Liver (tissue), 9 donors: ENCODE results near the gene SOD1. TPM values are rescaled to one million over a fixed set of nuclear protein-coding genes. Genes with fewer than 3 reads are reported as not detected.
"Not testable (repeated sequence)": the region's sequence is repeated elsewhere in the genome, so short reads cannot be mapped to it uniquely, and the experiment has no call there.

Experiments used
- DNase-seq: peaks from one replicate; pipeline ENCODE4 v3.0.0-alpha.2; 2017; ENCODE audit warnings: low spot score
- H3K27ac ChIP-seq, 2 donors: one replicate each; pipeline ENCODE4 v1.7.0; 2013; ENCODE audit warnings: inconsistent platforms in 2 of 2, low read length in 2 of 2, control low read depth in 1 of 2, low read depth in 1 of 2, mild to moderate bottlenecking in 1 of 2
- H3K27me3 ChIP-seq, 4 donors: one replicate each; pipeline versions ENCODE4 v1.6.1 to v1.7.0; 2013; ENCODE audit warnings: low read length in 3 of 4, inconsistent platforms in 1 of 4, mild to moderate bottlenecking in 1 of 4, moderate library complexity in 1 of 4; ENCODE audit not compliant: control insufficient read depth in 4 of 4, insufficient read depth in 4 of 4
- H3K36me3 ChIP-seq, 4 donors: one replicate each; pipeline versions ENCODE4 v1.6.1 to v1.7.0; 2013; ENCODE audit warnings: low read length in 3 of 4, mild to moderate bottlenecking in 3 of 4, low read depth in 1 of 4, moderate library complexity in 1 of 4; ENCODE audit not compliant: control insufficient read depth in 4 of 4, insufficient read depth in 3 of 4
- H3K4me1 ChIP-seq, 4 donors: one replicate each; pipeline versions ENCODE4 v1.6.1 to v1.7.0; 2013; ENCODE audit warnings: low read length in 3 of 4, mild to moderate bottlenecking in 3 of 4, moderate library complexity in 1 of 4; ENCODE audit not compliant: control insufficient read depth in 4 of 4, insufficient read depth in 4 of 4
- H3K4me3 ChIP-seq, 3 donors: one replicate each; pipeline versions ENCODE4 v1.6.1 to v1.7.0; 2013; ENCODE audit warnings: low read length in 3 of 3, control low read depth in 1 of 3, low read depth in 1 of 3, mild to moderate bottlenecking in 1 of 3
- H3K9ac ChIP-seq, 2 donors: one replicate each; pipeline ENCODE4 v1.7.0; 2013; ENCODE audit warnings: low read length in 2 of 2, mild to moderate bottlenecking in 2 of 2, moderate library complexity in 2 of 2, control low read depth in 1 of 2, low read depth in 1 of 2
- H3K9me3 ChIP-seq, 4 donors: one replicate each; pipeline versions ENCODE4 v1.6.1 to v1.7.0; 2013; ENCODE audit warnings: low read length in 3 of 4; ENCODE audit not compliant: control insufficient read depth in 4 of 4
- EGR1 ChIP-seq, 2 donors: IDR thresholded peaks; 2 replicates each; pipeline ENCODE4 v1.6.1; 2016 to 2018; ENCODE audit warnings: antibody characterized with exemption in 2 of 2, low read depth in 2 of 2
- FOXA2 ChIP-seq: IDR thresholded peaks from 2 replicates; pipeline ENCODE4 v1.6.1; 2016; ENCODE audit warnings: antibody characterized with exemption
- HNF4A ChIP-seq, 2 donors: conservative IDR thresholded peaks; 2 replicates each; pipeline ENCODE4 v1.6.1; 2016; ENCODE audit warnings: antibody characterized with exemption in 2 of 2, mild to moderate bottlenecking in 2 of 2
- NR2F2 ChIP-seq: IDR thresholded peaks from 2 replicates; pipeline ENCODE4 v1.6.1; 2016; ENCODE audit warnings: antibody characterized with exemption
- RAD21 ChIP-seq, 2 donors: IDR thresholded peaks; 2 replicates each; pipeline ENCODE4 v1.6.1; 2016; ENCODE audit warnings: antibody characterized with exemption in 2 of 2, mild to moderate bottlenecking in 2 of 2
- RXRA ChIP-seq, 2 donors: IDR thresholded peaks; 2 replicates each; pipeline ENCODE4 v1.6.1; 2017 to 2018; ENCODE audit warnings: antibody characterized with exemption in 2 of 2, mild to moderate bottlenecking in 1 of 2
- SP1 ChIP-seq: IDR thresholded peaks from 2 replicates; pipeline ENCODE4 v1.6.1; 2018; ENCODE audit warnings: antibody characterized with exemption, mild to moderate bottlenecking
- TAF1 ChIP-seq: conservative IDR thresholded peaks from 2 replicates; pipeline ENCODE4 v1.6.1; 2016; ENCODE audit warnings: antibody characterized with exemption, mild to moderate bottlenecking
- WGBS: extraction: QIAGEN DNeasy Blood & Tissue Kit; methylation state at CpG from one replicate; pipeline ENCODE4 v1.1.7; 2013; 5-methylcytosine and 5-hydroxymethylcytosine counted together
- polyA plus RNA-seq, 2 donors: library from polyadenylated mRNA; stranded (reverse) in 1 of 2; unstranded in 1 of 2; fragments of 200-250 nt in 1 of 2; fragments of >200 nt in 1 of 2; fragmentation: Nextera tagmentation in 1 of 2; extraction: Ambion mirVana in 1 of 2; gene quantifications; one replicate each; pipeline versions ENCODE4 v1.2.1 to v1.2.3, GENCODE V29; 2013 to 2015
- total RNA-seq, 2 donors: library from RNA; depleted of rRNA; stranded (reverse); fragments of >200 nt; gene quantifications; one replicate each; pipeline ENCODE4 v1.2.3, GENCODE V29; 2014
- TF ChIP-seq, protein P1 (sequence below): IDR thresholded peaks from 2 replicates; pipeline ENCODE4 v1.6.1; 2016; ENCODE audit warnings: antibody characterized with exemption
- TF ChIP-seq, protein P2 (sequence below): IDR thresholded peaks from 2 replicates; pipeline ENCODE4 v1.6.1; 2016; ENCODE audit warnings: antibody characterized with exemption
- donor health status: healthy.
- donor health status: healthy.
- donor health status: healthy.
- donor health status: healthy.
- donor health status: healthy.

The SOD1 gene
- total and polyA plus RNA-seq, 4 donors: 129 to 1,258 (median 658) TPM

- not testable (repeated sequence) for H3K9me3 ChIP-seq
- H3K27ac ChIP-seq: peak overlapping the region in 1 of 2 donors; percentile 28
- 51% methylated on average over 4 of the region's 4 CpGs for WGBS
Observed at GRCh38 chr21:31651491-31651890, 8.0 kb upstream of the SOD1 start.

GRCh38 chr21:31654340-31654739 lies 5.2 kb upstream of the SOD1 start:
- TF ChIP-seq HNF4A (conservative IDR thresholded peaks at IDR 0.05) (no peak), TAF1 (no peak), EGR1 (IDR thresholded peaks at IDR 0.05; ENCODE audit: low read depth in 2 of 2) (no peak), SP1 (no peak), NR2F2 (no peak), FOXA2 (no peak), RAD21 (IDR thresholded peaks at IDR 0.05) (no peak)
- TF ChIP-seq, protein P1, sequence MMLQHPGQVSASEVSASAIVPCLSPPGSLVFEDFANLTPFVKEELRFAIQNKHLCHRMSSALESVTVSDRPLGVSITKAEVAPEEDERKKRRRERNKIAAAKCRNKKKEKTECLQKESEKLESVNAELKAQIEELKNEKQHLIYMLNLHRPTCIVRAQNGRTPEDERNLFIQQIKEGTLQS: no peak
- TF ChIP-seq, protein P2, sequence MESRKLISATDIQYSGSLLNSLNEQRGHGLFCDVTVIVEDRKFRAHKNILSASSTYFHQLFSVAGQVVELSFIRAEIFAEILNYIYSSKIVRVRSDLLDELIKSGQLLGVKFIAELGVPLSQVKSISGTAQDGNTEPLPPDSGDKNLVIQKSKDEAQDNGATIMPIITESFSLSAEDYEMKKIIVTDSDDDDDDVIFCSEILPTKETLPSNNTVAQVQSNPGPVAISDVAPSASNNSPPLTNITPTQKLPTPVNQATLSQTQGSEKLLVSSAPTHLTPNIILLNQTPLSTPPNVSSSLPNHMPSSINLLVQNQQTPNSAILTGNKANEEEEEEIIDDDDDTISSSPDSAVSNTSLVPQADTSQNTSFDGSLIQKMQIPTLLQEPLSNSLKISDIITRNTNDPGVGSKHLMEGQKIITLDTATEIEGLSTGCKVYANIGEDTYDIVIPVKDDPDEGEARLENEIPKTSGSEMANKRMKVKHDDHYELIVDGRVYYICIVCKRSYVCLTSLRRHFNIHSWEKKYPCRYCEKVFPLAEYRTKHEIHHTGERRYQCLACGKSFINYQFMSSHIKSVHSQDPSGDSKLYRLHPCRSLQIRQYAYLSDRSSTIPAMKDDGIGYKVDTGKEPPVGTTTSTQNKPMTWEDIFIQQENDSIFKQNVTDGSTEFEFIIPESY: no peak
- H3K27ac ChIP-seq: no peak overlapping the region
- DNase-seq: no peak
- H3K4me3 ChIP-seq: no peak overlapping the region
- H3K4me1 ChIP-seq: peaks cover 3 to 29% (median 14%) of the 10 kb centered on the region in 4 donors
- 97% methylated on average over 20 of the region's 20 CpGs for WGBS
- H3K36me3 ChIP-seq: peaks cover 0 to 9% (median 2%) of the 10 kb centered on the region in 4 donors
- H3K27me3 ChIP-seq: no peaks in the 10 kb centered on the region
- no peaks in the 10 kb centered on the region for H3K9me3 ChIP-seq
- H3K9ac ChIP-seq: no peak overlapping the region

More at GRCh38 chr21:31651491-31651890, 8.0 kb upstream of the SOD1 start:
- H3K9ac ChIP-seq, DNase-seq, H3K27me3 ChIP-seq, H3K36me3 ChIP-seq, H3K4me3 ChIP-seq: not testable (repeated sequence)
- H3K4me1 ChIP-seq: peaks cover 0 to 10% (median 3%) of the 10 kb centered on the region in 4 donors
- TF ChIP-seq HNF4A (conservative IDR thresholded peaks at IDR 0.05): peak in 1 of 2 donors; percentile 27
- TF ChIP-seq RXRA (IDR thresholded peaks at IDR 0.05): peak in 1 of 2 donors; percentile 32

- H3K4me1 ChIP-seq: peaks cover 3 to 29% (median 14%) of the 10 kb centered on the region in 4 donors
- H3K9me3 ChIP-seq, H3K36me3 ChIP-seq, H3K4me3 ChIP-seq, H3K27ac ChIP-seq, DNase-seq, H3K9ac ChIP-seq, H3K27me3 ChIP-seq: not testable (repeated sequence)
- whole genome bisulfite sequencing: 89% methylated on average over 18 of the region's 21 CpGs
Observed at GRCh38 chr21:31654821-31655580, 4.5 kb upstream of the SOD1 start.
